ENCODE measurements around the gene HCN1.
"Not testable (repeated sequence)": the region's sequence is repeated elsewhere in the genome, so short reads cannot be mapped to it uniquely, and the experiment has no call there.

Gene HCN1

GRCh38 chr5:45355189-45355992, 340.8 kb downstream of the HCN1 start:
- Mint-ChIP-seq H3K27me3 (no peaks in the 10 kb centered on the region), H3K27ac (no peak overlapping the region), H3K4me3 (no peak overlapping the region), H3K4me1 (ENCODE audit: low read depth) (no peaks in the 10 kb centered on the region), H3K9me3 (peaks cover 9% of the 10 kb centered on the region), H3K36me3 (ENCODE audit: low read depth) (no peaks in the 10 kb centered on the region)

- Mint-ChIP-seq H3K36me3 (ENCODE audit: low read depth) (no peaks in the 10 kb centered on the region), H3K4me3 (no peak overlapping the region), H3K4me1 (ENCODE audit: low read depth) (no peaks in the 10 kb centered on the region), H3K9me3 (peaks cover 24% of the 10 kb centered on the region), H3K27me3 (no peaks in the 10 kb centered on the region), H3K27ac (no peak overlapping the region)
Observed at GRCh38 chr5:45336464-45336863, 359.7 kb downstream of the HCN1 start.

GRCh38 chr5:45335978-45336377, 360.2 kb downstream of the HCN1 start:
- Mint-ChIP-seq H3K27ac (no peak overlapping the region), H3K4me1 (ENCODE audit: low read depth) (no peaks in the 10 kb centered on the region), H3K9me3 (peaks cover 24% of the 10 kb centered on the region), H3K27me3 (no peaks in the 10 kb centered on the region), H3K36me3 (ENCODE audit: low read depth) (no peaks in the 10 kb centered on the region), H3K4me3 (no peak overlapping the region)

- no peaks in the 10 kb centered on the region for H3K27me3 Mint-ChIP-seq
- H3K4me3 Mint-ChIP-seq = no peak overlapping the region
- no peaks in the 10 kb centered on the region for H3K4me1 Mint-ChIP-seq (ENCODE audit: low read depth)
- H3K27ac Mint-ChIP-seq = no peak overlapping the region
- no peaks in the 10 kb centered on the region for H3K36me3 Mint-ChIP-seq (ENCODE audit: low read depth)
- H3K9me3 Mint-ChIP-seq = peaks cover 24% of the 10 kb centered on the region
Observed at GRCh38 chr5:45335346-45335745, 360.8 kb downstream of the HCN1 start.

GRCh38 chr5:45334939-45335338, 361.2 kb downstream of the HCN1 start:
- Mint-ChIP-seq H3K27me3 (no peaks in the 10 kb centered on the region), H3K36me3 (ENCODE audit: low read depth) (no peaks in the 10 kb centered on the region), H3K9me3 (peaks cover 24% of the 10 kb centered on the region), H3K27ac (no peak overlapping the region), H3K4me3 (no peak overlapping the region), H3K4me1 (ENCODE audit: low read depth) (no peaks in the 10 kb centered on the region)

- H3K27ac Mint-ChIP-seq; H3K36me3 Mint-ChIP-seq (ENCODE audit: low read depth); H3K4me1 Mint-ChIP-seq (ENCODE audit: low read depth); H3K4me3 Mint-ChIP-seq; H3K27me3 Mint-ChIP-seq: not testable (repeated sequence)
- peaks cover 18% of the 10 kb centered on the region for H3K9me3 Mint-ChIP-seq
Observed at GRCh38 chr5:45312627-45313026, 383.6 kb downstream of the HCN1 start.

- Mint-ChIP-seq H3K36me3 (ENCODE audit: low read depth) (no peaks in the 10 kb centered on the region), H3K27ac (no peak overlapping the region), H3K27me3 (no peaks in the 10 kb centered on the region), H3K4me1 (ENCODE audit: low read depth) (no peaks in the 10 kb centered on the region), H3K4me3 (no peak overlapping the region), H3K9me3 (peaks cover 26% of the 10 kb centered on the region)
Observed at GRCh38 chr5:45295231-45295630, 400.9 kb downstream of the HCN1 start.

- peaks cover 6% of the 10 kb centered on the region for H3K9me3 Mint-ChIP-seq
- no peaks in the 10 kb centered on the region for H3K36me3 Mint-ChIP-seq (ENCODE audit: low read depth)
- H3K27ac Mint-ChIP-seq = no peak overlapping the region
- no peaks in the 10 kb centered on the region for H3K27me3 Mint-ChIP-seq
- no peak overlapping the region for H3K4me3 Mint-ChIP-seq
- no peaks in the 10 kb centered on the region for H3K4me1 Mint-ChIP-seq (ENCODE audit: low read depth)
Observed at GRCh38 chr5:45288746-45289145, 407.4 kb downstream of the HCN1 start.

- Mint-ChIP-seq H3K4me3 (no peak overlapping the region), H3K9me3 (peaks cover 8% of the 10 kb centered on the region), H3K36me3 (ENCODE audit: low read depth) (no peaks in the 10 kb centered on the region), H3K27me3 (no peaks in the 10 kb centered on the region), H3K4me1 (ENCODE audit: low read depth) (no peaks in the 10 kb centered on the region), H3K27ac (no peak overlapping the region)
Observed at GRCh38 chr5:45284436-45284835, 411.7 kb downstream of the HCN1 start.

GRCh38 chr5:45281081-45281480, 415.1 kb downstream of the HCN1 start:
- H3K4me3 Mint-ChIP-seq = no peak overlapping the region
- H3K27me3 Mint-ChIP-seq = no peaks in the 10 kb centered on the region
- no peaks in the 10 kb centered on the region for H3K36me3 Mint-ChIP-seq (ENCODE audit: low read depth)
- H3K27ac Mint-ChIP-seq = no peak overlapping the region
- H3K4me1 Mint-ChIP-seq (ENCODE audit: low read depth) = no peaks in the 10 kb centered on the region
- H3K9me3 Mint-ChIP-seq = peaks cover 15% of the 10 kb centered on the region

- no peak overlapping the region for H3K4me3 Mint-ChIP-seq
- no peaks in the 10 kb centered on the region for H3K36me3 Mint-ChIP-seq (ENCODE audit: low read depth)
- no peaks in the 10 kb centered on the region for H3K4me1 Mint-ChIP-seq (ENCODE audit: low read depth)
- peaks cover 16% of the 10 kb centered on the region for H3K9me3 Mint-ChIP-seq
- H3K27ac Mint-ChIP-seq = no peak overlapping the region
- no peaks in the 10 kb centered on the region for H3K27me3 Mint-ChIP-seq
Observed at GRCh38 chr5:45279109-45279508, 417.1 kb downstream of the HCN1 start.

GRCh38 chr5:45277860-45278259, 418.3 kb downstream of the HCN1 start:
- peaks cover 13% of the 10 kb centered on the region for H3K9me3 Mint-ChIP-seq
- no peak overlapping the region for H3K4me3 Mint-ChIP-seq
- H3K27me3 Mint-ChIP-seq = no peaks in the 10 kb centered on the region
- no peak overlapping the region for H3K27ac Mint-ChIP-seq
- H3K4me1 Mint-ChIP-seq (ENCODE audit: low read depth) = no peaks in the 10 kb centered on the region
- no peaks in the 10 kb centered on the region for H3K36me3 Mint-ChIP-seq (ENCODE audit: low read depth)

- H3K27ac Mint-ChIP-seq = no peak overlapping the region
- H3K36me3 Mint-ChIP-seq (ENCODE audit: low read depth) = no peaks in the 10 kb centered on the region
- H3K27me3 Mint-ChIP-seq = no peaks in the 10 kb centered on the region
- no peak overlapping the region for H3K4me3 Mint-ChIP-seq
- H3K4me1 Mint-ChIP-seq (ENCODE audit: low read depth) = no peaks in the 10 kb centered on the region
- H3K9me3 Mint-ChIP-seq = peaks cover 8% of the 10 kb centered on the region
Observed at GRCh38 chr5:45274241-45274640, 421.9 kb downstream of the HCN1 start.

- Mint-ChIP-seq H3K9me3 (peaks cover 6% of the 10 kb centered on the region), H3K27me3 (no peaks in the 10 kb centered on the region), H3K36me3 (ENCODE audit: low read depth) (no peaks in the 10 kb centered on the region), H3K4me3 (no peak overlapping the region), H3K4me1 (ENCODE audit: low read depth) (no peaks in the 10 kb centered on the region), H3K27ac (no peak overlapping the region)
Observed at GRCh38 chr5:45271626-45272025, 424.6 kb downstream of the HCN1 start.

- Mint-ChIP-seq H3K4me1 (ENCODE audit: low read depth) (no peaks in the 10 kb centered on the region), H3K4me3 (no peak overlapping the region), H3K27ac (no peak overlapping the region), H3K9me3 (peaks cover 7% of the 10 kb centered on the region), H3K36me3 (ENCODE audit: low read depth) (no peaks in the 10 kb centered on the region), H3K27me3 (no peaks in the 10 kb centered on the region)
Observed at GRCh38 chr5:45264447-45264846, 431.7 kb downstream of the HCN1 start.

GRCh38 chr5:45262061-45262590, 434.1 kb downstream of the HCN1 start:
- Mint-ChIP-seq H3K9me3 (peaks cover 7% of the 10 kb centered on the region), H3K4me3 (no peak overlapping the region), H3K4me1 (ENCODE audit: low read depth) (no peaks in the 10 kb centered on the region), H3K27me3 (no peaks in the 10 kb centered on the region), H3K36me3 (ENCODE audit: low read depth) (no peaks in the 10 kb centered on the region), H3K27ac (no peak overlapping the region)

All from stimulated activated naive CD8-positive, alpha-beta T cell treated with anti-CD3 and anti-CD28 coated beads, Interleukin-15, Interleukin-2, amounts not matched to agents 100 ng/mL and 50 ng/mL, for 24 hours (primary cell).